Measurements from ENCODE around the gene IRGQ. TPM values are rescaled to one million over a fixed set of nuclear protein-coding genes. Genes with fewer than 3 reads are reported as not detected.

The IRGQ gene, protein sequence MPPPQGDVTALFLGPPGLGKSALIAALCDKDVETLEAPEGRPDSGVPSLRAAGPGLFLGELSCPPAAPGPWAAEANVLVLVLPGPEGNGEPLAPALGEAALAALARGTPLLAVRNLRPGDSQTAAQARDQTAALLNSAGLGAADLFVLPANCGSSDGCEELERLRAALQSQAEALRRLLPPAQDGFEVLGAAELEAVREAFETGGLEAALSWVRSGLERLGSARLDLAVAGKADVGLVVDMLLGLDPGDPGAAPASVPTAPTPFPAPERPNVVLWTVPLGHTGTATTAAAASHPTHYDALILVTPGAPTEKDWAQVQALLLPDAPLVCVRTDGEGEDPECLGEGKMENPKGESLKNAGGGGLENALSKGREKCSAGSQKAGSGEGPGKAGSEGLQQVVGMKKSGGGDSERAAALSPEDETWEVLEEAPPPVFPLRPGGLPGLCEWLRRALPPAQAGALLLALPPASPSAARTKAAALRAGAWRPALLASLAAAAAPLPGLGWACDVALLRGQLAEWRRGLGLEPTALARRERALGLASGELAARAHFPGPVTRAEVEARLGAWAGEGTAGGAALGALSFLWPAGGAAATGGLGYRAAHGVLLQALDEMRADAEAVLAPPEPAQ
- 5.4 and 7.0 TPM in 2 replicates for polyA plus RNA-seq (2011; rRNA removed)
- 9.6 and 11.9 TPM in 2 replicates for polyA minus RNA-seq (2011; rRNA and poly(A)+ RNA removed)

DNA sequence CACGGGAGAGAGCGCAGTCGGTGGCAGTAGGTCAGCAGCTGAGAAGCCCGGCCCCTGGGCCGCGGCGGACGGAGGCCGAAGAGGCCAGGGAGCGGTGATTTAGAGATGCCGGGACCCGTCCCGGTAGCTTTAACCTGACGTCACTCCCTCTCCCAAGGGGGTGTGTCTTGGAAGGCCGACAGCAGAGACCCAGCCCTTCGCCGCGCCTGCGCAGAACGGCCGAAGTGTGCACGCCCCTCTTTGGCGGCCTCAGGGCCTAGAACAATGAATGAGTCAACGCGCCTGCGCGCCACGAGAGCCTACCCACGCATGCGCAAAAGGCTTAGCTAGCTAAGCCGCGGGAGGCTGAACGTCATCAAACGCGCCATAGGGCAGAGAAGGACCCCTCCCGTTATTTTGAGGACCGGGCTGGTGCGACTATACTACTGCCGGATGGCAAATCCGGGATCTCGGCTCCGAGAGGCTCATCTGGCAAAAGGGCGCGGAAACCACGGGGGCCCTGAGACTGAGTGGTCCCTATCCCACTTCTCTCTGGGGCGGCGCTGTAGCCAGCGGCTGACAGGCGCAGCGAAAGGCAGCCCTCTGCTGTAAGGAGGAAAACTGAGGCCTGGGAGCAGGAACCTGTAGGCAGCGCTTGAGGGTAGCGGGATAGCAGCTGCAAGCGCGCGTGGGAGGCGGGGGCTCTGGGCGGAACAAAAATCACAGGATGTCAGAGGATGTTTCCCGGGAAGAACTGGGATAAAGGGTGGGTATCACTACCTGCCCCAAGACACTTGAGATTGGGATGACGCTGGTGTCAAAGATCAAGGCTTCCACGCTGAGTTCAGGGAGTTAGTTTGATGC lies at the start of gene IRGQ, which contains the start of gene ZNF576:
TSS of gene IRGQ (minus strand) at position 136 of the 843 bp plus-strand sequence. CDS start 796 bp downstream, outside the sequence.
TSS of gene ZNF576 (plus strand) at position 597 of the 843 bp plus-strand sequence. CDS start 514 bp downstream, outside the sequence.
- peaks cover 16% of the 10 kb centered on the region for H3K36me3 ChIP-seq (ENCODE audit: control insufficient read depth, insufficient read depth, low read length)
- TF ChIP-seq, protein P1, sequence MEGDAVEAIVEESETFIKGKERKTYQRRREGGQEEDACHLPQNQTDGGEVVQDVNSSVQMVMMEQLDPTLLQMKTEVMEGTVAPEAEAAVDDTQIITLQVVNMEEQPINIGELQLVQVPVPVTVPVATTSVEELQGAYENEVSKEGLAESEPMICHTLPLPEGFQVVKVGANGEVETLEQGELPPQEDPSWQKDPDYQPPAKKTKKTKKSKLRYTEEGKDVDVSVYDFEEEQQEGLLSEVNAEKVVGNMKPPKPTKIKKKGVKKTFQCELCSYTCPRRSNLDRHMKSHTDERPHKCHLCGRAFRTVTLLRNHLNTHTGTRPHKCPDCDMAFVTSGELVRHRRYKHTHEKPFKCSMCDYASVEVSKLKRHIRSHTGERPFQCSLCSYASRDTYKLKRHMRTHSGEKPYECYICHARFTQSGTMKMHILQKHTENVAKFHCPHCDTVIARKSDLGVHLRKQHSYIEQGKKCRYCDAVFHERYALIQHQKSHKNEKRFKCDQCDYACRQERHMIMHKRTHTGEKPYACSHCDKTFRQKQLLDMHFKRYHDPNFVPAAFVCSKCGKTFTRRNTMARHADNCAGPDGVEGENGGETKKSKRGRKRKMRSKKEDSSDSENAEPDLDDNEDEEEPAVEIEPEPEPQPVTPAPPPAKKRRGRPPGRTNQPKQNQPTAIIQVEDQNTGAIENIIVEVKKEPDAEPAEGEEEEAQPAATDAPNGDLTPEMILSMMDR (IDR thresholded peaks at IDR 0.05; ENCODE audit: insufficient read depth, low read depth, low read length), result peak; percentile 16; the same call in 1 of the 2 replicates
- CTCF ChIA-PET, result interaction anchor here (1.0 to 4.9 kb wide), 11 partner anchors 12 to 149 kb away, joined by 3 to 43 read pairs (median 10); partner anchors contain the start of genes PLAUR and ZNF575
- DNase-seq (ENCODE audit: low read depth), result peak; percentile 97
- H3K4me3 ChIP-seq (ENCODE audit: low read depth, low read length), result peak within 1 kb of the TSS; percentile 64
- POLR2A ChIA-PET, result interaction anchor here (0.7 kb wide), 1 partner anchor 68 kb away, joined by 3 read pairs; no protein-coding TSS in a partner anchor
- no peaks in the 10 kb centered on the region for H3K27me3 ChIP-seq (ENCODE audit: control insufficient read depth, insufficient read depth, low read length)

DNA sequence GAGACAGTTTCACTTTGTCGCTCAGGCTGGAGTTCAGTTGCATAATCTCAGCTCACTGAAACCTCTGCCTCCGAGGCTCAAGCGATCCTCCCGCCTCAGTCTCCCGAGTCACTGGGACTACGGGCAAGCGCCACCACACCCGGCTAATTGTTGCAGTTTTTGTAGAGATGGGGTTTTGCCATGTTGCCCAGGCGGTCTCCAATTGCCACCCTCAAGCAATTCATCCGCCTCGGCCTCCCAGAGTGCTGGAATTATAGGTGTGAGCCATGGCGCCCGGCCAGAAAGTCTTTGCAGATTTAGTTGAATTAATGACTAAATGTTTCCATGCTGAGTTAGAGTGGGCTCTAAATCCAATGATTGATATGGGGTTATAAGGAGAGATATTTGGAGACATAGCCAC lies 48.2 kb upstream of the IRGQ start:
- H3K27me3 ChIP-seq (ENCODE audit: control insufficient read depth, insufficient read depth, low read length), result peaks cover 5% of the 10 kb centered on the region
- POLR2A ChIA-PET, result no interaction called here
- CTCF ChIA-PET, result no interaction called here

DNA sequence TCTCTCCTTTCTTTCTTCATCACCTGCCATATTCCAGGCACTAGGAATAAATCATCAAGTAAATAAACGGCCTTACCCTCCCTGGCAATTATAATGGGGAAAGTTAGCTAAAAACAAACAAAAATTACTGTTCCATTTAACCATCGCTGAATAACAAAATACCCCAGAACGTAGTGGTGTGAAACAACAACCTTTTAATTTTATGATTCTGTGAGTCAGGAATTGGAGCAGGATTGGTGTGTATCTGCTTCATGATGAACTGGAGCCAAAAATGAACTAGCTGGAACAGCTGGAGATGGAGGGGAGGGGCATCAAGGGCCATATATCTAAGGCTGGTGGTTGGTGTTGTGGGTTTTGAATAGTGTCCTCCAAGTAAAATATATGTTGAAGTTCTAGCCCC lies 47.4 kb upstream of the IRGQ start:
- no peak for DNase-seq (ENCODE audit: low read depth)
- H3K36me3 ChIP-seq (ENCODE audit: control insufficient read depth, insufficient read depth, low read length), result peaks cover 4% of the 10 kb centered on the region
- peaks cover 13% of the 10 kb centered on the region for H3K27me3 ChIP-seq (ENCODE audit: control insufficient read depth, insufficient read depth, low read length)
- ChIA-PET POLR2A (no interaction called here), CTCF (no interaction called here)
- no peak overlapping the region for H3K4me3 ChIP-seq (ENCODE audit: low read depth, low read length)
- TF ChIP-seq, protein P1 (IDR thresholded peaks at IDR 0.05; ENCODE audit: insufficient read depth, low read depth, low read length), result no peak

More for the DNA sequence above, 48.2 kb upstream of the IRGQ start:
- no peak overlapping the region for H3K4me3 ChIP-seq (ENCODE audit: low read depth, low read length)
- peaks cover 10% of the 10 kb centered on the region for H3K36me3 ChIP-seq (ENCODE audit: control insufficient read depth, insufficient read depth, low read length)
- no peak for DNase-seq (ENCODE audit: low read depth)
- TF ChIP-seq, protein P1 (IDR thresholded peaks at IDR 0.05; ENCODE audit: insufficient read depth, low read depth, low read length), result no peak

DNA sequence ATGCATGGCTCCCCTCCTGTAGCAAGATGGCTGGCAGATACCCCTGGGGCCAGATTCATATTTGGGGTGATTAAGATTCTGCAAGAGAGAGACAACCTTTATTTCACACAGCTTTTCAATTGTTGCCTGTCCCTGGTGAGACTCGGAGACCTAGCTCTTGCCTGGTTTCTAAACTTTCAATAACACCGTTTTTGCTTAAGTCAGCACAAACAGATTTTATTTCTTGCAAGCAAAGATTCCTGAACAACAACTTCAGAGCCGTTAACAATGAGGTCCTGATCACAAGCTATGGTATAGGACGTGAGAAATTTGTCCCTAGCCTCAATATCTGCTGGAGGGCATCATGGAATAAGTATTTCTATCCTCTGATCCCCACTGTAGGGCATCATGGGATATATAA lies 46.6 kb upstream of the IRGQ start:
- no peak overlapping the region for H3K4me3 ChIP-seq (ENCODE audit: low read depth, low read length)
- TF ChIP-seq, protein P1 (IDR thresholded peaks at IDR 0.05; ENCODE audit: insufficient read depth, low read depth, low read length), result no peak
- H3K36me3 ChIP-seq (ENCODE audit: control insufficient read depth, insufficient read depth, low read length), result no peaks in the 10 kb centered on the region
- POLR2A ChIA-PET, result no interaction called here
- peaks cover 17% of the 10 kb centered on the region for H3K27me3 ChIP-seq (ENCODE audit: control insufficient read depth, insufficient read depth, low read length)
- CTCF ChIA-PET, result no interaction called here
- no peak for DNase-seq (ENCODE audit: low read depth)
